Activated naive CD8-positive, alpha-beta T cell (primary cell): Measurements from ENCODE around the gene ADAM8.

Source experiments
- H3K27ac Mint-ChIP-seq: one replicate; pipeline ENCODE4 v1.8.0; 2021; ENCODE audit warnings: mixed read lengths
- H3K27me3 Mint-ChIP-seq: one replicate; pipeline ENCODE4 v1.8.0; 2021; ENCODE audit warnings: mixed read lengths
- H3K36me3 Mint-ChIP-seq: one replicate; pipeline ENCODE4 v1.8.0; 2021; ENCODE audit warnings: mixed read lengths
- H3K4me1 Mint-ChIP-seq: one replicate; pipeline ENCODE4 v1.8.0; 2021; ENCODE audit warnings: low read depth, mixed read lengths
- H3K4me3 Mint-ChIP-seq: one replicate; pipeline ENCODE4 v1.8.0; 2021; ENCODE audit warnings: mild to moderate bottlenecking, mixed read lengths
- H3K9me3 Mint-ChIP-seq: one replicate; pipeline ENCODE4 v1.8.0; 2021; ENCODE audit warnings: low read depth, mixed read lengths

ADAM8 gene

GRCh38 chr10:133298466-133298865 lies 21.8 kb upstream of the ADAM8 start:
- Mint-ChIP-seq H3K9me3 (no peaks in the 10 kb centered on the region), H3K27me3 (no peaks in the 10 kb centered on the region), H3K27ac (no peak overlapping the region), H3K36me3 (no peaks in the 10 kb centered on the region), H3K4me3 (no peak overlapping the region), H3K4me1 (peaks cover 2% of the 10 kb centered on the region)

DNA sequence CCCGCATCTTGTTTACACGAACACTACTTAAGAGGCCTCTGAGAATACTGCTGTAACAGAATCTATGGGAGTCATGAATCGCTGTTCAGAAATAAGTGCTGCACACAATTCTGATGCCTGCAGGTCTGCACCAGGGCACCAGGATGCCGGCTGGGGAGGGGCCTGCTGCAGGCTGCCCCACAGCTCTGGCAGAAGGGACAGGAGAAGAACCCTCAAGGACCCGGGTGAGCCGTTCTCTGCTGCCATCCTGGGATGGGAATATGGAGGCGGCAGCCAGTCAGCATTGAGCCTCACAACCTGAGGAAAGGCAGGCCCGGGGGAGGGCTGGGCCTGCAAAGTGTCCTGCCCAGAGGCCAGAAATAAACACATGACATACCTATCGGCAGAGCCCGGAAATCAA lies 20.8 kb upstream of the ADAM8 start:
- H3K9me3 Mint-ChIP-seq, result no peaks in the 10 kb centered on the region
- H3K4me3 Mint-ChIP-seq, result no peak overlapping the region
- no peaks in the 10 kb centered on the region for H3K27me3 Mint-ChIP-seq
- H3K4me1 Mint-ChIP-seq, result peaks cover 2% of the 10 kb centered on the region
- H3K36me3 Mint-ChIP-seq, result no peaks in the 10 kb centered on the region
- H3K27ac Mint-ChIP-seq, result no peak overlapping the region

DNA sequence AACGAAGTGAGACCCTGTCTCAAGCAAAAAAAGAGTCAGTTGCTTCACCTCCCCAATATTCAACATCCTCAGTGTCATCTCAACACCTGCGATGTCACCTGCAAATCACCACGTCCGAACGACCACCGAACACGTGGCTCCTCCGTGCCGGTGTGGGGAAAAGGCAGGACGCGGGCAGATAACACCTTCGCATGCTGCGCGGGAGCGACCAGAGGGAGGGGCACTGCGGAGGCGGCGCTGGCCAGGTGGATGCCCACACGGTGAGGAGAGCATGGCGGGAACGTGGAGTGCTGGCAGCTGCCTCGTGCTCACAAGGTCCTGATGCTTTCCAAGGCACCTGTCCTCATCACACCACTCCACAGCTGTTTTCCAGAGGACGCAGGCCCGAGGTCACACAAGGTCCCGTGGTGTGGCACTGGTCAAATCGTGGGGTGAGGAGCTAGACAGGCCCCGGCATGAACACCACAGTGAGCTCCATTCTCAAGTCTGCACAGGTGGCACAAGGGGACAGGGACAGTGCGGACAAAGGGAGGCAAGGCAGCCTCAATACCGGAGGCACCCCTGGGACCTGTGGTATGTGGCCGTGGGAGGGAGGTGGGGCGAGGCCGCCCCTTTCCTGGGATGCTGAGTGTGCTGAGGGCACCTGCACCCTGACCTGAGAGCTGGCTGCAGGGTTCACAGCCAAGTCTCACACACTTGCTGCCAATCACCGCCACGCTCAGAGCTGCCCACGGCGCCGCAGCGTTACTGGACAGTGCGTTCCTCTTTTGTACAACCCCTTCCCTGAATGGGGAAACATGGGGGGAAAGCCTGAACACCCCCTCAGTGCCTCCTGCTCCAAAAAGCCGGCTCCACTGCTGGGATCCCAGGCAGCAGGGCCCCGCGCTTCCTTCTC lies 19.0 kb upstream of the ADAM8 start:
- Mint-ChIP-seq H3K36me3 (no peaks in the 10 kb centered on the region), H3K27me3 (no peaks in the 10 kb centered on the region)

DNA sequence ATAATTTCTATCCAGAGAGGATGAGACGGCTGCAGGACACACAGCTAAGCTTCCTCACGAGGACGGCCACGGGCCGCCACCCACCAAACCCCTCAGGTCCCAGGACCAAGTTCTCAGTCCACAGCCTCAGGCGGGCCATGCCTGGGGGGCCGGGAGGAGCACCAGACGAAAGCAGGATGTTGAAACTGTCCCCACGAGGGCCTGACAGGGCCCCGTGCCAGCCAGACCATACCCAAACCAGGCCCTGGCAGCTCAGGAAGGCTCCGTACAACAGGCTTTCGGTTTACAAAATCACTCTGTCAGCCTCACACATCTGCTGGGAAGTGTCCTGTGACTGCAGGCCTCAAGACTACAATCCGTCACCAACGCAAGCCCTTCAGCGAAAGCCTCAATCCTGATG lies 17.5 kb upstream of the ADAM8 start:
- Mint-ChIP-seq H3K9me3 (no peaks in the 10 kb centered on the region), H3K4me1 (peaks cover 2% of the 10 kb centered on the region), H3K36me3 (no peaks in the 10 kb centered on the region), H3K27me3 (no peaks in the 10 kb centered on the region), H3K4me3 (no peak overlapping the region), H3K27ac (no peak overlapping the region)

More for the DNA sequence above, 19.0 kb upstream of the ADAM8 start:
- Mint-ChIP-seq H3K4me1 (peaks cover 2% of the 10 kb centered on the region), H3K27ac (no peak overlapping the region), H3K4me3 (no peak overlapping the region), H3K9me3 (no peaks in the 10 kb centered on the region)

- Mint-ChIP-seq H3K4me3 (no peak overlapping the region), H3K9me3 (no peaks in the 10 kb centered on the region), H3K27me3 (no peaks in the 10 kb centered on the region), H3K4me1 (peaks cover 2% of the 10 kb centered on the region), H3K27ac (no peak overlapping the region), H3K36me3 (peaks cover 2% of the 10 kb centered on the region)
These were observed 17.1 kb upstream of the ADAM8 start for GRCh38 chr10:133293810-133294119.

DNA sequence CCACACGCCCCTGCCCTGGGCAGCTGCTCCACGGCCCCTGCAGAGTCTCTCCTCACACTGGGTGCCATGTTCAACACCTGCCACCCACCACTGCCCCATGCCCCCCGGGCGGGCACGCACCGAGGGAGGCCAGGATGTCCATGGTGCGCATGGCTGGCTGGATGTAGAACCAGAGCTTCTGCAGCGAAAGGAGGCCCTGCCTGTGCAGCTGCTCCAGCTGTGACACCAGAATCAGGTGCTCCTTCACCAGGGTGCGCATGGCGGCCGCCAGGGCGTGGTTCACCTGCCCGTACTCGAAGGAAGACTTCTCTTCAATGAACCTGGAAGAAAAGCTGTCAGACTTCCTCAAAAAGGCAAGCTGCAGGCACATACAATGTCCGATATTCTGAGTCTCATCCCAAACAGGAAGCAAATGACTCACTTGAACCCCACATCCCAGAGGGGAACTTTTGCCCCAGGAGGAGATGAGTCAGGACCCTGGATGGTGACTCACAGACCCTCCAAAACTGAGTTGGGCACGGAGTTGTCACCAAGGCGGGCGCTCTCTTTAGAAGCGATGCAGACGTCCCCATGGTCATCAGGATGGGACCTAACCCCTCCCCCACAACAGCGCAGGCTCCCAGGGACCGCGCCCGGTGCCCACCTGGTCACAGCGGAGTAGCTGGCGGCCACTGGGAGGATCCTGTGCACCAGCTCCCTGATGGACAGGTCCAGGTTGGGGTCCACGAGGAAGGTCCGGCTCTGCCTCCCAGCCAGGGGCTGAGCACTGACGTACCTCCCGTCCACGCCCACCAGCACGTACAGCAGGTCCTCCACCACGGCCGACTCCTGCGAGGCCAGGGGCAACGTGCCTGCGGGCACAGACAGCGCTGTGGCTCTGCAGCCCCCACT lies 16.5 kb upstream of the ADAM8 start:
- Mint-ChIP-seq H3K4me1 (peaks cover 2% of the 10 kb centered on the region), H3K36me3 (peaks cover 3% of the 10 kb centered on the region), H3K27me3 (no peaks in the 10 kb centered on the region), H3K4me3 (no peak overlapping the region), H3K9me3 (no peaks in the 10 kb centered on the region), H3K27ac (no peak overlapping the region)

GRCh38 chr10:133289761-133290160 lies 13.1 kb upstream of the ADAM8 start:
- Mint-ChIP-seq H3K27me3 (no peaks in the 10 kb centered on the region), H3K27ac (no peak overlapping the region), H3K4me1 (peaks cover 2% of the 10 kb centered on the region), H3K36me3 (peaks cover 7% of the 10 kb centered on the region), H3K4me3 (no peak overlapping the region), H3K9me3 (no peaks in the 10 kb centered on the region)

- Mint-ChIP-seq H3K27ac (no peak overlapping the region), H3K4me3 (no peak overlapping the region), H3K9me3 (no peaks in the 10 kb centered on the region), H3K36me3 (peaks cover 7% of the 10 kb centered on the region), H3K27me3 (no peaks in the 10 kb centered on the region), H3K4me1 (no peaks in the 10 kb centered on the region)
These were observed 11.3 kb upstream of the ADAM8 start for GRCh38 chr10:133287832-133288500.

DNA sequence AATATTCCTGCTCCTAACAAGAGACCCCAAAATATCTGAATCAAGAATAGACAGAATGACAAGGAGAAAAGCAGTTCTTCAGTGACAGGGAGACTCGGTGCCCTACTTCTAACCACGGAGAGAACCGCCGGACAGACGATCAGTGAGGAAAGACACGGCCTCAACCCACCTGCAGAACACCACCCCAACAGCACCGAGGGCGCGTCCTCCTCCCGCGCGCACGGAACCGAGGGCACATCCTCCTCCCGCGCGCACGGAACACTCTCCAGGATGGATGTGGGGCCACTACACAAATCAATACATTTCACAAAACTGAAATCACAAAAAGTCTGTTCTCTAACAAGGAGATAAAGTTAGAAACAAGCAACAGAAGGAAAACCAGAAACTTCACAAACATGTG lies 9.7 kb upstream of the ADAM8 start:
- no peaks in the 10 kb centered on the region for H3K4me1 Mint-ChIP-seq
- no peak overlapping the region for H3K27ac Mint-ChIP-seq
- peaks cover 7% of the 10 kb centered on the region for H3K36me3 Mint-ChIP-seq
- H3K27me3 Mint-ChIP-seq, result no peaks in the 10 kb centered on the region
- no peak overlapping the region for H3K4me3 Mint-ChIP-seq
- no peaks in the 10 kb centered on the region for H3K9me3 Mint-ChIP-seq

DNA sequence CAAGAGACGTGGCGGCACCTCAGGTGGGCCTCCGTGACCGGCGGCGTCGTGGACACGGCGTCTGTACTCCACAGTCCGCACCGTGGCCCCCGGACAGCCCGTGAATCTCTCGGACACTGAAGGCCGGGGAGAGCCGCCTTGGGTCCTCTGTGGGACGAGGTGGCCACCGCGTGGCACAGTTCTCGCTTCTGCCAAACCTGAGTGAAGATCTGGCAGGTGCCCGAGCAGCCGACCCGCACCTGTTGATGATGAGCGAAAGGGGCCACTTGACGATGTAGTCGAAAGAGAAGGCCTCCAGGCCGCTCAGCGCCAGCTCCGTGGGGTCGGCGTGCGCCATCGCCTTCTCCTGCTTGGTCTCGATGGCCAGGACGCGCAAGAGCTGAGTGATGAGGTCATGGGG lies 8.5 kb upstream of the ADAM8 start:
- no peaks in the 10 kb centered on the region for H3K4me1 Mint-ChIP-seq
- H3K36me3 Mint-ChIP-seq, result peaks cover 7% of the 10 kb centered on the region
- no peaks in the 10 kb centered on the region for H3K9me3 Mint-ChIP-seq
- no peak overlapping the region for H3K4me3 Mint-ChIP-seq
- H3K27ac Mint-ChIP-seq, result no peak overlapping the region
- no peaks in the 10 kb centered on the region for H3K27me3 Mint-ChIP-seq

DNA sequence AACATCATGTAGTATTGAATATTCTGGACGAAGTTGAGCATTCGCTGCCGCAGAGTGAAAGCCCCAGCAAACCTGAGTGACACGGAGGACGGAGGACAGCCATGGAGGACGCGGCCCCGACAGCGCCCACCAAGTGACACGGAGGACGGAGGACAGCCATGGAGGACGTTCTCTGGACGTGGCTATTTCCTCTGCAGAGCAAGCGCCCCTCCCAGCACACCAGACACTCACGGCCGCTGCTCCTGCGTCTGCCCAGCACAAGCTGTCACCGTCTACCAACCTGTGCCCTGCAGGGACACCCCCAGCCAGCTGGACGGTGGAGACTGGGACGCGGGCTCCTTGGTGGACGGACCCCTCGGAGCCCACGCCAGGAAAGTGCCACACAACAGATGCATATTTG lies 7.3 kb upstream of the ADAM8 start:
- H3K27ac Mint-ChIP-seq, result no peak overlapping the region
- no peaks in the 10 kb centered on the region for H3K4me1 Mint-ChIP-seq
- H3K36me3 Mint-ChIP-seq, result peaks cover 7% of the 10 kb centered on the region
- H3K4me3 Mint-ChIP-seq, result no peak overlapping the region
- no peaks in the 10 kb centered on the region for H3K9me3 Mint-ChIP-seq
- H3K27me3 Mint-ChIP-seq, result no peaks in the 10 kb centered on the region

DNA sequence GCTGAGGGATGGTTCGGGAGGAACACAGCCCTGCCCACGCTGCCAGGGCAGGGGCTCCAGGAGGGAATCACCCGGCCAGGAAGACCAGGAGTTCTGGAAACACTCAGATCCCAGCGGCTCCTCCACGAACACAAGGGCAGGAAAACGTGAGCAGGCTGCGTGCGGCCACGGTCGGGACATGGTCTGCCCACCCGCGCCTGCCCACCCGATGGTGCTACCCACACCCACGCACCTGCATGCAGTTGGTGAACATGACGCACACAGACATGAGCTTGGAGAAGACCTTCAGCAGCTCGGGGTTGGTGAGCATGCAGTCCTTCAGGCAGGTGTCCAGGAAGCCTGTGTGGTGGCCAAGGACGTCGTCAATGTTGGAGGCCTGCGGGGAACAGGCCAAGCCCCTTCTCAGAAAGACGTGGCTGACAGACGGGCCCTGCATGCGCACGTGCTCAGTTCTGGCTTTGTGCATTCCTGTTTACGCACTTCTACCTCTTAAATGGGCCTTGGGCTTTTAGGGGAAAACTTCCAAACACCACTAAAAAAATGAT lies 6.2 kb upstream of the ADAM8 start:
- H3K4me1 Mint-ChIP-seq, result peaks cover 9% of the 10 kb centered on the region
- H3K27me3 Mint-ChIP-seq, result no peaks in the 10 kb centered on the region
- H3K4me3 Mint-ChIP-seq, result no peak overlapping the region
- H3K36me3 Mint-ChIP-seq, result peaks cover 4% of the 10 kb centered on the region
- H3K27ac Mint-ChIP-seq, result no peak overlapping the region
- H3K9me3 Mint-ChIP-seq, result no peaks in the 10 kb centered on the region

- no peak overlapping the region for H3K4me3 Mint-ChIP-seq
These were observed 5.1 kb upstream of the ADAM8 start for GRCh38 chr10:133281628-133282372.

GRCh38 chr10:133281084-133281483 lies 4.4 kb upstream of the ADAM8 start:
- no peaks in the 10 kb centered on the region for H3K27me3 Mint-ChIP-seq
- H3K4me3 Mint-ChIP-seq, result no peak overlapping the region
- H3K9me3 Mint-ChIP-seq, result no peaks in the 10 kb centered on the region
- peaks cover 11% of the 10 kb centered on the region for H3K4me1 Mint-ChIP-seq
- H3K36me3 Mint-ChIP-seq, result no peaks in the 10 kb centered on the region
- H3K27ac Mint-ChIP-seq, result no peak overlapping the region

More at GRCh38 chr10:133281628-133282372, 5.1 kb upstream of the ADAM8 start:
- H3K36me3 Mint-ChIP-seq, result peaks cover under 1% of the 10 kb centered on the region
- H3K27ac Mint-ChIP-seq, result no peak overlapping the region
- no peaks in the 10 kb centered on the region for H3K27me3 Mint-ChIP-seq
- no peaks in the 10 kb centered on the region for H3K9me3 Mint-ChIP-seq
- peaks cover 11% of the 10 kb centered on the region for H3K4me1 Mint-ChIP-seq
